Nucleus accumbens (tissue), 56 donors: Measurements from ENCODE around the gene CLPTM1.
"Not testable (repeated sequence)": the region's sequence is repeated elsewhere in the genome, so short reads cannot be mapped to it uniquely, and the experiment has no call there.

ENCODE experiments used
- DNase-seq, 56 donors: peaks; one replicate each; lab custom pipeline; 2025; lab: John Stamatoyannopoulos, UW

Gene CLPTM1

GRCh38 chr19:44973982-44974735 is 19.0 kb downstream of the CLPTM1 start:
- no peak for DNase-seq

- no peak for DNase-seq
Measured at GRCh38 chr19:44974857-44975256, 19.7 kb downstream of the CLPTM1 start.

DNA sequence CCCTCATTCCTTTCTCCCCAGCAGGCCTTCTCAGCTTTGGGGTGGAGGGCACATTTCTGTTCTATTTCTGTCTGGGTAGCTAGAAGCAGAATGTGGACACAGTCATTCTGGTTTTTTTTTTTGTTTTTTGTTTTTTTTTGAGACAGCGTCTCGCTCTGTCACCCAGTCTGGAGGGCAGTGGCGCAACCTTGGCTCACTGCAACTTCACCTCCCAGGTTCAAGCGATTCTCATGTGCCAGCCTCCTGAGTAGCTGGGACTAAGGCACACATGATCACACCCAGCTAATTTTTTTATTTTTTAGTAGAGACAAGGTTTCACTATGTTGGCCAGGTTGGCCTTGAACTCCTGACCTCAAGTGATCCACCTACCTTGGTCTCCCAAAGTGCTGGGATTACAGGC is 20.3 kb downstream of the CLPTM1 start:
- no peak for DNase-seq

GRCh38 chr19:44984005-44984404 is 28.8 kb downstream of the CLPTM1 start:
- no peak for DNase-seq

DNA sequence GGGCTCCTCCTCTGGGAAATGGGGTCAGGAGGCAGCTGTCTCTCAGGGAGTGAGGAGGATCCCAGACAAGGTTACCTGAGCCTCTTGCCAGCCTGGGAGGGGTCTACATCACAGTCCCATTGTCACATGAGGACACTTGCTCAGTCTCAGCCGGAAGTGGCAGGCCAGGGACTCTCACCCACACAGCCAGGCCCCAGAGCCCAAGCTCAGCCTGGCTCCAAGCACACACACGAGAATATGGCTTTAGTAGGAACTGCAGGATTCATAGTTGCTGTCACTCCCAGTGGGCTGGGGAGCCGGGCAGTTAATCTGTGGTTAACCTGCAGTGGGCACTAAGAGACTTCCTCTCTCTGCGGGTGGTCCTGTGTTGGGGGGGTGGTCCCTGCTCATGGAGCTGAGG is 30.3 kb downstream of the CLPTM1 start:
- no peak for DNase-seq

DNA sequence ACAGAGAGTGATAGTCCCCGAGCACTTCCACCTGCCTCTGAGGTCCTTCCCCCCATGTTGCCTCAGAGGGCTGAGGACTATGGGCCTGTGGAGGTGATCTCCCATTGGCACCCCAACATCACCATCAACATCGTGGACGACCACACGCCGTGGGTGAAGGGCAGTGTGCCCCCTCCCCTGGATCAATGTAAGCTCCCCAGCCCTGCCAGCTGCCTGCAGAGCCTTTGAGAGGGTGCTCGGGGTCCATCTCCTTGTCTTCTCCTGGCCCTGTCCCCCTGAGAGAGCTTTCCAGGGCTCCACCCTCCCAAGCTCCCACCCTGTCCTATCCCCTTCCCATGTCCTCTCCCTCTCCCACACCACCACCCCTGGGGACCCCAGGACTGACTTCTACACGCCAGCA is 31.2 kb downstream of the CLPTM1 start:
- DNase-seq: no peak

DNA sequence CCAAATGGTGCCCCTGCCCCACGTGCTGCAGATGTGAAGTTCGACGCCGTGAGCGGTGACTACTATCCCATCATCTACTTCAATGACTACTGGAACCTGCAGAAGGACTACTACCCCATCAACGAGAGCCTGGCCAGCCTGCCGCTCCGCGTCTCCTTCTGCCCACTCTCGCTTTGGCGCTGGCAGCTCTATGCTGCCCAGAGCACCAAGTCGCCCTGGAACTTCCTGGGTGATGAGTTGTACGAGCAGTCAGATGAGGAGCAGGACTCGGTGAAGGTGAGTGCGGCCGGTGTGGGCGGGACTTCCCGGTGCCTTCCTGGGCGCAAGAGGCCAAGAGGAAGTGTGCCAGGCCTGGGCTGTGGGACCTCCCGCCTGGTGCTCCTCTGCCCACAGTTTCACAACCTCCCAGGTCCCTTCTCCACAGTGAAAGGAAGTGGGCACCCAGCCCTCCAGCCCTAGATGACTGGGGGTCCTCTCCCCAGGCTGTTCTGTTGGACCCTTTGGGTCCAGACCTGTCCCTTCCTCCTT is 32.0 kb downstream of the CLPTM1 start:
- no peak for DNase-seq

- no peak for DNase-seq
Measured at GRCh38 chr19:44988273-44988672, 33.1 kb downstream of the CLPTM1 start.

DNA sequence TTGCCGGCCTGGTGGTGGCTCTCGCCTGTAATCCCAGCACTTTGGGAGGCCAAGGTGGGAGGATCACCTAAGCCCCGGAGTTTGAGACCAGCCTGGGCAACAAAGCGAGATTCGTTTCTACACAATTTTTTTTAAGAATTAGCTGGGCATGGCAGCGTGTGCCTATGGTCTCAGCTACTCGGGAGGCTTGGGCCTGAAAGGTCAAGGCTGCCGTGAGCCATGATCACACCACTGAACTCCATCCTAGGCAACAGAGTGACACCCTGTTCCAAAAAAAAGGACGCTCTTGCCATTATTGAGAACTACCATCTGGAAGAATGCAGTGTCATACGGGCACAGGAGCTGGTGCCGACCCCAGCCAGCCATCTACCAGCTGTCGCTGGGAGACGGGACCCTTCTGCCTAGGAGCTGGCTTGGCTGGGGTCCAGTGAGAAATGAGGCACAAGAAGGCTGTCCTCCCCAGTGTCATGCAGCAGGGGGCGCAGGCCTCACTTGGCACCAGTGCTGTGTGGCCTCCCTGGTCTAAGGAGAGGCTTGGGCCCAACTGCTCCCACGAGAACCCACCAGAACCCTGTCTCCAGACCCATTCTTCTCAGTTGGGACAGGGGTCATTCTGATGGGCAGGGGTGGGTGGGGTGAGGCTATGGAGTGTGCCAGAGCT is 33.8 kb downstream of the CLPTM1 start:
- DNase-seq: peak in 28 of 56 donors; percentile 1 to 74 (median 20)

DNA sequence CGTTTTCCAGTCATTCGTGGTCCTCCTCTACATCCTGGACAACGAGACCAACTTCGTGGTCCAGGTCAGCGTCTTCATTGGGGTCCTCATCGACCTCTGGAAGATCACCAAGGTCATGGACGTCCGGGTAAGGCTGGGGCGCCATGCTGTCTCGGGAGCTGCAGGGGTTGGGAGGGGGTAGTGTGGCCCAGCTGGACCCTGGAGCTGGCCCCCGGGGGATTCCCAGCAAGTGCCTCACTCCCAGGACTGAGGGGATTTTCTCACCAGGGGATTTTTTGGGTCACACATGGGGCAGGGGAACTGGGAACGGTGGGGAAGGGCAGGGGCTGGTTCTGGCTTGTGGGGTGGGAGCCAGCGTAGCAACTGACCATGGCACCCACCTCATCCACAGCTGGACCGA is 35.3 kb downstream of the CLPTM1 start:
- DNase-seq: no peak

DNA sequence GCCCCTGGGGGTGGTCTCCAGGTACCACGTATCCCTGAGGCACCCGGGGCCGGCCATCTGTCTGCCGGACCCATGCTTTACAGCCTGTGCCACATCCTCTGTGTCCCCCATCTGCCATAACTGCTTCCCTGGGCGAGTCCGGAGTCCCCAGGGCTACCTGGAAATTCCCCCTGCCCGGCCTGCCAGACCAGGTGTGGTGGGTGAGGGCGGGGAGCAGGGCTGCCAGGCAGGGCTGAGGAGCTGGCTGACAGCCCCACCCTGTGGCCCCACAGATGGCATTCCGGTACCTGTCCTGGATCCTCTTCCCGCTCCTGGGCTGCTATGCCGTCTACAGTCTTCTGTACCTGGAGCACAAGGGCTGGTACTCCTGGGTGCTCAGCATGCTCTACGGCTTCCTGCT is 35.8 kb downstream of the CLPTM1 start:
- no peak for DNase-seq

- DNase-seq: no peak
Measured at GRCh38 chr19:44992336-44993163, 37.4 kb downstream of the CLPTM1 start.

GRCh38 chr19:44993526-44993925 is 38.3 kb downstream of the CLPTM1 start:
- no peak for DNase-seq

- no peak for DNase-seq
Measured at GRCh38 chr19:44993926-44994537, 38.9 kb downstream of the CLPTM1 start.

DNA sequence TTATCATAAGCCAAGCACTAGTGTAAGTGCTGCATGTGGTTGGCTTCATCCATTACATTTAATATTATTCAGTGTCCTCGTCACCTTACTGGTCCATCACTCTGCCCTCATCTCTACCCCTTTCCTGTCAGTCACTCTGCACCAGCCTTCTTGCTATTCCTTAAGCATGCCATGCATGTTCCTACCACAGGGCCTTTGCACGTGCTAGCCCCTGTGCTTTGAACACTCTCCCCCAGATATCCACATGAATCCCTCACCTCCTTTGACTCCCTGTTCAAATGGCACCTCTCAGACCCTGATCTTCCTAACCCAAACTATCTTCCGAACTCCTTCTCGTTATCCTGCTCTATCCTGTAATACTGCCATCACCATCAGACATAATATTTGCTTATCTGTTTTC is 42.8 kb downstream of the CLPTM1 start:
- no peak for DNase-seq

DNA sequence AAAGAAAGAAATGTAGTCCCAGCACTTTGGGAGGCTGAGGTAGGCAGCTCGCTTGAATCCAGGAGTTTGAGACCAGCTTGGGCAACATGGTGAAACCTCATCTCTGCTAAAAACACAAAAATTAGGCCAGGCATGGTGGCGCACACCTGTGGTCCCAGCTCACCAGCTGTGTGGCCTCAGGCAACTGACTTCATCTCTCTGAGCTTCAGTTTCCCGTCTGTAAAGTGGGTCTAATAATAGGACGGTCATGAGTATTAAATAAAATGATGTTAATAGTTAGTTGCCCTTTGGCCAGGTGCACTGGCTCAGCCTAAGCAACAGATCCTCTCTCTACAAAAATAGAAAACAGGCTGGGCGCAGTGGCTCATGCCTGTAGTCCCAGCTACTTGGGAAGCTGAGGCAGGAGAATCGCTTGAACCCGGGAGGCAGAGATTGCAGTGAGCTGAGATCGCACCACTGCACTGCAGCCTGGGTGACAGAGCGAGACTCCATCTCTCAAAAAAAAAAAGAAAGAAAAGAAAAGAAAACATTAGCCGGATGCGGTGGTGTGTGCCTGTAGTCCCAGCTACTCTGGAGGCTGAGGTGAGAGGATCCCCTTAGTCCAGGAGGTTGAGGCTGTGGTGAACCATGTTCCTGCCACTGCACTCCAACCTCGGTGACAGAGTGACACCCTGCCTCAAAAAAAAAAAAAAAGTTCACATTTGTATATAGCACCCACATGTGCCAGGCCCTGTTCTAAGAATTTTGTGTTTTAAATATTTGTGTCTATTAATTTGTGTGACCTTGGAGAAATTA is 44.1 kb downstream of the CLPTM1 start:
- DNase-seq: not testable (repeated sequence)

- not testable (repeated sequence) for DNase-seq
Measured at GRCh38 chr19:45000665-45001064, 45.5 kb downstream of the CLPTM1 start.

DNA sequence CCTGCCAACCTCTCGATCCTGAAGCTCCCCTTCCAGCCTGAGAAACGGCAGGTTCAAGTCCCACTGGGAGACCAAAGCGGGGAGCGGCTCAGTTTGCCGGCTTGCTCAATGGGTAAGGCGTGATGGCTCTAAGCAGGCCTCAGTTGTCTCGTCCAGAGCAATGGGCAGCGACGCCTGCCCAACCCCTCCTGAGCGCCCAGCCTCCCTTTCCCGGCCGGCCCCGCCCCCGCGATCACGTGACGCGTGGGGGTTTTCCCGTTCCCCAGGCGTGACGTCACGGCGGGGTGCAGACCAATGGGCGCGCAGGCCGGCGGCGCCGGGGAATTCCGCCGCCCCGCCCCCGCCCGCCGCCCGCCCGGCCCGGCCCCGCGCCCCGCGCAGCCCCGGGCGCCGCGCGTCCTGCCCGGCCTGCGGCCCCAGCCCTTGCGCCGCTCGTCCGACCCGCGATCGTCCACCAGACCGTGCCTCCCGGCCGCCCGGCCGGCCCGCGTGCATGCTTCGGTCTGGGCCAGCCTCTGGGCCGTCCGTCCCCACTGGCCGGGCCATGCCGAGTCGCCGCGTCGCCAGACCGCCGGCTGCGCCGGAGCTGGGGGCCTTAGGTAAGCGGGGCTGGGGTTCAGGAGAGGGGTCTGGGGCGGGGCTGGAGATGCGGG is 46.0 kb downstream of the CLPTM1 start, which contains the start of gene RELB:
Gene RELB, plus strand, starts transcription at position 378 of the 653 bp plus-strand sequence. Its CDS starts 116 bp downstream, at position 494.
- peak in 54 of 56 donors; percentile 26 to 96 (median 76) for DNase-seq

- DNase-seq: no peak
Measured at GRCh38 chr19:45003485-45003884, 48.3 kb downstream of the CLPTM1 start.
